Omental fat pad (tissue), 4 donors: ENCODE measurements around the gene COQ5. TPM values are rescaled to one million over a fixed set of nuclear protein-coding genes. Genes with fewer than 3 reads are reported as not detected.
A peak's percentile ranks its signal among the peaks of the same experiment; 100 is the strongest.

Experiments
- ATAC-seq: fragments of 150-250 bp; one replicate; pipeline ENCODE4 v1.9.1; 2016; ENCODE audit warnings: mild to moderate bottlenecking, moderate library complexity; ENCODE audit not compliant: low FRiP score
- DNase-seq: peaks from one replicate; pipeline ENCODE4 v3.0.0-alpha.2; 2019; ENCODE audit warnings: low spot score
- CTCF ChIP-seq, 3 donors: fragments of 450-650 bp; IDR thresholded peaks; one replicate each; pipeline ENCODE4 v1.5.1; 2016 to 2017; ENCODE audit warnings: antibody characterized with exemption in 3 of 3, mild to moderate bottlenecking in 3 of 3, moderate library complexity in 2 of 3
- total RNA-seq, 4 donors: library from RNA; depleted of rRNA; stranded (reverse); fragments of >200 nt; gene quantifications; one replicate each; pipeline ENCODE4 v1.1.0, GENCODE V29; 2016

Gene COQ5
- total RNA-seq, 4 donors from 2014 or later, result 14.4 to 31.2 (median 25.4) TPM

DNA sequence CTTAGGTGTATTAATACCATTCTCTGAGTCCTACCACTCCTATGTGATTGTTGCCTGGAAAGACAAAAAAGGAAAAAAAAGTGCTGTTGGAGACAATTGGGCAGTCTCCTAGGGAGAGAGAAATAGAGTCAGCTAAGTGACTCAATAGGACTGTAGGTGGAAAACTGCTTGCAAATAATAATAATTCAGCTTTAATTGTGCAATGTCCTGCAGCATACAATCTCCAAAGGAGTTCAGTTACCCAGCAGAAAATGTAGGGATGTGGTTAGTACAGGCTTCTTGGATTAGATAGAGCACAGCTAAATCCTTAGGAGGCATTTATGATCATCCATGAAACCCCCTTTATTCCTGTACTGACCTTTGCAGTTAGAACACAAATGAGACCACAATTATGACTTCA lies 56.4 kb downstream of the COQ5 start:
- no peak for TF ChIP-seq CTCF (IDR thresholded peaks at IDR 0.05)
- ATAC-seq, result no peak
- DNase-seq, result no peak

DNA sequence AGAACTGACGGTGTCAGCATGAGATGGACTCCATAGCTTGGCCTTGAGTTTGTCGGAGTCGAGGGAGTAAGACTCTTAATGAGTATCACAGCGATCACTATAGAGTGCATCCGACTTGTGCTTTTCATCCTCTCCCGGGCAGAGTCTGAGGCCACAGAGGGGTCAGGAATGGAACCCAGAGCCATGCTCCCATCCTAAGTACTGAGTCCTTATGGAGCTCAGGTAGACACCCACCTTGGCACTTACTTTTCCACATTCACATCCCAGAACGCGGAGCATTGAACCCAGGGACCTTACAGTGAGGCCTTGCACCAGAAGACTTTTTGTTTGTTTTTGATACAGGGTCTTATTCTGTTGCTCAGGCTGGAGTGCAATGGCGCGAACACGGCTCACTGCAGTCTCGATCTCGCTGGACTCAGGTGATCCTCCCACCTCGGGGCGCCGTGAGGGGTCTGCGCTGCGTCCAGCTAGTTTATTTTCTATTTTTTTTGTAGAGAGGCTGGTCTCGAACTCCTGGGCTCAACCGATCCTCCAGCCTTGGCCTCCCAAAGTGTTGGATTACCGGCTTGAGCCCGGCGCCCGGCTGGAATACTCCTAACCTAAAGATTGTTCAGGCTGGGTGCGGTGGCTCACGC lies 58.7 kb downstream of the COQ5 start:
- ATAC-seq, result no peak

GRCh38 chr12:120469450-120470149 lies 59.4 kb downstream of the COQ5 start, which contains the start of gene SRSF9:
TSS of gene SRSF9 (minus strand) at chr12:120469748. CDS start at chr12:120469609, 139 bp downstream.
- peak in 2 of 3 donors; percentile 72 to 83 for TF ChIP-seq CTCF (IDR thresholded peaks at IDR 0.05)
- peak; percentile 84 for DNase-seq
- peak; percentile 97 for ATAC-seq

More for the DNA sequence above, 58.7 kb downstream of the COQ5 start:
- DNase-seq, result no peak
- no peak for TF ChIP-seq CTCF (IDR thresholded peaks at IDR 0.05)

DNA sequence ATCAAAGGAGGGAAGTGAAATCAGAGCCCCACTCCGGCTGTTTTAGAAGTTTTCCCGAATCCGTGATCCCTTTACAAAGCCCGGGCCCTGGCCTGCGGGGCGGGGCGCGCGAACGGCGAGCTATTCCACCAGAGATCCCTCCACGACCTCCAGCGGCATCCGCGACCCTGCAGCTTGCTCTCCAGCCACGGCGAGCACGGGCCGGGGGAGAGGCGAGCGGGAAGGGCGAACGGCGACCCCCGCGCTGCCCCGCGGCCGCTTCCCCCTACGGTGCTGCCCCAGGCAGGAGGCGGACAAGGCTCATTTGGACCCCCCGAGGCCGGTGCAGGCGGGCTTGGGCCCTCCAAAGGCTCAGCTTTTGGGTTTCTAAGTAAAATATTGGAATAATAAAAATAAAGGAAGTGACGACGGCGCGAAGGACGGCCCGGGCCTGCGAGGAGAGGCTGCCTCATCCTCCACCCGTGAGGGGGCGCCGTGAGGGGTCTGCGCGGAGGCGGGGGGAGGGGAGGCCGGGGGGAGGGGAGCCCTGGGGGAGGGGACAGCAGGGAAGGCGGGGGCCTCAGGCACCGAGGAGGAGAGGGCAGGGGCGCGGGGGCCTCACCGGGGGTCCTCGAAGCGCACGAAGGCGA lies 60.0 kb downstream of the COQ5 start:
- ATAC-seq, result peak; percentile 30
- DNase-seq, result peak; percentile 25
- no peak for TF ChIP-seq CTCF (IDR thresholded peaks at IDR 0.05)

DNA sequence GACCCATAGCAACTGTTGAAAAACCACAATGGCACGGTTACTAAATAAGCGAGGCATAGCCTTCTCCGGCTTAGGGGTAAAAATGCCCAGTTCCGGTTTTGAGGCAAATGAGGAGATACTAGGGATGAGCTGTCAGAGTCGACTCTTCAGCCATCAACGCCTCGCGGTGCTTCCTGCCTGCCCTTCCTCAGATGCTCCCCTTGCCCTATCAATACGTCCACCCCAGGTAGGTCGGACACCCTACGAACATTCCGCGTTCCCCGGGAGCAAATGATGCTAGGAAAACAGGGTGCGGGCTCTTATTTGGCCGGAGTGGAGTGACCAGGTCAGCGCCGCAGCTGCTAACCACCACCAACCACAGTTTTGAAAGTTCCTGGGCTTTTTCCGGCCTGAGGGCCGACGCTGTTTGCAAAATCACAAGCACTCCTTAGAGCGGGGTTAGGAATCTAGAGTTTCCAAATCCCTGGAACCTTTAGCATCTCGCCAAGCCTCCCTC lies 60.6 kb downstream of the COQ5 start:
- ATAC-seq (peak; percentile 27), DNase-seq (peak; percentile 29)
- no peak for TF ChIP-seq CTCF (IDR thresholded peaks at IDR 0.05)

GRCh38 chr12:120467439-120467838 lies 61.5 kb downstream of the COQ5 start:
- DNase-seq (no peak), ATAC-seq (no peak)
- TF ChIP-seq CTCF (IDR thresholded peaks at IDR 0.05), result no peak
